GM20431 (cell line): ENCODE results near the gene WDR7.

Experiments used
- in situ Hi-C: fragments of 300-500 bp; cut with MseI, MboI; formaldehyde crosslinking; loops from one replicate; pipeline ENCODE4 v1.15.0; 2020; ENCODE audit warnings: low sequenced_read_pairs; ENCODE audit not compliant: unreplicated experiment

Gene WDR7

DNA sequence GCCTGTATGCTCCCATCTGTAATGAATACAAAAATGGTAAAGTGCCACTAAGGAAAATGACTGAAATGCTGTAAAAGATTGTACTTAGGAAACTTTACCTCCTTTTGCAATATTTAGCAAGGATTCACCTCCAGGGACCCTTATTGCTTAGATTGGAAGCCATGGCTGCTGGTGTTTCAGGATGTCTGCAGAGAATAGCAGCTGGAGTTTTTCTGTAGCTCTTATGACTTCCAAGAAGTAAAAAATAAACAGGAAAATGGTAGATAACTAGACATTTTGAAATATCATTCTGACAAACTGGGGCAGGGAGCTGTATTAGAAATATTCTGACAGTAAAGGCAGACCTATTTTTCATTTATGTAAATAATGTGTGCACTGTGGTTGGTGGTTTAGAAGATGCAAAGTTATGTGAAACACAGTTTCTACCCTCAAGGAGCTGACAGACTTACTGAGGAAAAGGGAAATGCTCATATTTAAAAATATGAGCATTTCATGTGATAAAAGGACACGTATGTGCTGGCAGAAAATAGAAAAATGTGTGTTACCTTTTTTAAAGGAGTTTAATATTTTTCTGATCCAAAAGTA lies 270.8 kb downstream of the WDR7 start:
- in situ Hi-C loops, result no loop called here

DNA sequence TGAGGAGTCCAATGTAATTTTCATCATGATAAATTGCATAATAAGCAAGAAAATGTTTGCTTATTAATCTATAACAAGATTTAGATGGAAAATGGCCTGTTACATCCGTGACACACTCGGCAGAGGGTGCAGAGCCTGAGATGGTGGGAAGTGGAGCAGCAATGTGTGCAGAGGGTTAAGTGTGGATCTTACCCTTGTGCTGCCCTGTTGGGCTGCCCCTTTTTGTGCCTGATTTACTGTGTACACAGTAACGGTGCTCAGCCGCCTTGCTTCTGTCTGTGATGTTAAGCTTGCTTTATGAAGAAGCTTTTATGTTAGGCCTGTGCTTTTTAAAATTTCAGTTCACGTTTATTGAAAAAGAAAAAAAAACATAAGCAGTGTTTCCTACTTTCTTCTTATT lies 275.6 kb downstream of the WDR7 start:
- in situ Hi-C loops, result no loop called here

DNA sequence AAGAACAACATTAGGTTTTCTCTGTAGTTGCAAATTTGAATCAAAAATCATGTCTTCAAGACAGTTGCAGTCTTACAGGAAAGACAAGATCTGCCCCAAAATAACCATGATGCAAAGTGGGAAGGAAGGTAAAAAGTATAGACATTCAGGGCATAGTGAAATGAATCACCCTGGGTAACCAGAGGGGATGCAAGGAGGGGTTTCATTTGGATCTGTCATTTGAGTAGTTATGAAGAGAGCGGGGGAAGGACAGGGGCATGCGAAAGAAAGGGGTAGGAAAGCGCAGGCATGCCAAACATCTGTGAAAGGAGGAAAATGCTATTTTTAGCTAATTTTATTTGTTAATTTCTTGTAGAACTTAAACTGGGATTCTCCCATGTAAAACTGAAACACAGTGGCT lies 276.6 kb downstream of the WDR7 start:
- in situ Hi-C loops, result no loop called here

DNA sequence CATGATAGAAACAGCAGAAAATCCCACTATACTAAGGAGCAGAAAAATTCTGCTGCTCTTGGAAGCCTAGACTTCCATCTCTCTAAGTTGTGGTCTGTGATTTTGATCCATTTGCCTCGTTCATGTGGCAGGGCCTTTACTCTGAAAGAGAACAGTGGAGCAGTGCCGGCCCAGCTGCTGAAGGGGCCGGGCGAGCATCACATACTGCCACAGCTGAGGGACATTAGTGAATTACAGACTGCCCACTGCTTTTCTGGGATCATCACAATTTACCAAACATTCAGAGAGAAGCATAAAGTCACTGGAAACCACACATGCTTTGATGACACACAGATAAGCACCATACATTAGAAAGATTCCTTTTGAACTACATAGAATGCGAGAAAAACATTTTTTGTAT lies 278.7 kb downstream of the WDR7 start:
- in situ Hi-C loops, result no loop called here

DNA sequence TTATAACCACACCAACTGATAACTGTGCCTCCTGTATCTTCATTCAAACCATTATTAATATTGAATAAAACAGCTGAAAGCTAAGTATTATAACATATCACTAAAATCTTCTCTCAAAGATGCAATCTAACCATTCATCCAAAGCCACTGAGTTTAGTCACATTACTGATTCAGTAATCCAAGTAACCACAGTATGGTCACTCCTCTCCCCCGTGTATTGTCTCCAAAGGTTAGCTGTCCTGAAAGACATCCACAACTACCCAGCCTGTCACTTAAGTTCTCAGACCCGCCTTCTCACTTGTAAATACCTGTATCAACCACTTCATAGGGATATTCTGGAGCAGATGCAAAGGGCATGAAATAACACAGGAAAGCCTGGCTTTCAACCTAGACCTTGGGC lies 282.3 kb downstream of the WDR7 start:
- in situ Hi-C loops, result no loop called here

DNA sequence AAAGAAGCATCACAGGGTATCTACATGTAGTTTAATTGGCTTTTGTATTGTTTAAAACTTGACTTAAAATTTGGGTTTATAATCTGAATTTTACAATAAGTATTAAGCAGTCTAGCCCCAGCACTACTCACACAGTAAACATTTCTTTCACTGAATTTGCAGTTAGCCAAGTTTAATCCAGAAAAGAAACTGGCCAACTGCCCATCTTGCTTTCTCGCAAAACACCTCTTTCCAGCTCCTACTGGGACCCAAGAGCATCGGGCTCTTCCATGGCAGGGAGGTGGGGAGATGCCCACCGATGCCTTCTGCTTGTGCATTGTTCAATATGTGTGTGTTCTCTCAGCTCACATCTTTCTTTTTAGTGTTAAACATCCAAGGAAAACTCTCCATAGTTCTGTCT lies 283.0 kb downstream of the WDR7 start:
- in situ Hi-C loops, result no loop called here

DNA sequence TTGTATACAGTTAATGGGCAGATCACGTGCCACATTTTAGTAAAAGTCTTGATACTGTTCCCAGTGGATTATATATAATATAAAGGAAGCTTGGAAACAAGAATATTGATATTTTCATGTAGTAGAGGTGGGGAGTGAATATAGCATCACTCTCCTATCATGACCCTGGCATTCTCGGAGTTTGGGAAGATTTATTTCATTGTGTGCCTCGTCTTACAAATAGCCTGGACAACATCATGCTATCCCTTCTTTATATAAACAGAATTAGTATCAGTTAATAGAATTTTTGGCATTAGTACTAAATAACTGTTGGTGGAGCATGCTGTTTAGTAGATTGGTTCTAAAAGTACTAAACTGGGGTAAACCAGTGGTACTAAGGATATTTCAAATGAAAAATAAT lies 283.7 kb downstream of the WDR7 start:
- in situ Hi-C loops, result no loop called here

DNA sequence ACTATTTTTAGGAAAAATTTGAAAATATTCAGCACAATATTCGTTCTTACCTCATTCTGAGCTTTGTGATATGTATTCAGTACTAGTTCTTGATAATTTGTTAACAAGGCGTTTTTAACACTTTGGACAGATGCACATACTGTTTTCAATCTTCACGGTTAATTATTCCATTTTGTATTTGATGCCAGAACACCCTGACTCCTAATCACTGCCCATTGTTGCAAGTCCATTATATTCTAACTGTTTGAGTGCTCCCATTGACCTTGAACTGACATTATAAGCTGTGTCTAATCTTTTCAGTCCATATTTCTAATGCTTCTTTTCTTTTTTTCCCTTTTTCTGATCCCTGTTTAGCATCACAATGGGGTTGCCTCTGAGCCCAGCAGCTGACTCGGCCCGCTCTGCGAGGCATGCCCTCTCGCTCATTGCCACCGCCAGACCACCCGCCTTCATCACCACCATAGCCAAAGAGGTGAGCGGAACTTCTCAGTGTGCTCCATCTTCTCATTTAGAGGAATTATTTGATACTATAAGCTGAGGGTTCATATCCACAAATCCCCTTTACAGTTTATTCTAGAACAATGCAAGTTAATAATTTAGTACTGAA lies 284.4 kb downstream of the WDR7 start:
- in situ Hi-C loops, result no loop called here

DNA sequence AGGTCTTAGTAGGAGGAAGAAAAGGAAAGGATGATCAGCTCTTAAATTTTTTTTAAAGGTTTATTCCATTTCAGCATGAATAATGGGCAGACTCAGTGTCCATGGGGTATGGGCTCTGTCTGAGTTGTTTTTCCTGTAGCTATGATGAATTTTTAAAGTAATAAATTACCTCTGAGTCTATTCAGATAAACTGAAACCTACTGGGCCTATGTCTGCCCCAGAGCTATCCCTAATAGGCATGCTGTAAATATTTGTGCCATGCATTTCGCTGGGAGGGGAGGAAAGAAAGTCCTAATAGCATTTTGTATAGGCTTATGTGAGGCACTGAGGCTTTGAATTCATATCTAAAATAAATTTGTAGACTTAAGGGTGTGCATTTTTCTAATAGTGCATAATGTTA lies 285.3 kb downstream of the WDR7 start:
- in situ Hi-C loops, result no loop called here

DNA sequence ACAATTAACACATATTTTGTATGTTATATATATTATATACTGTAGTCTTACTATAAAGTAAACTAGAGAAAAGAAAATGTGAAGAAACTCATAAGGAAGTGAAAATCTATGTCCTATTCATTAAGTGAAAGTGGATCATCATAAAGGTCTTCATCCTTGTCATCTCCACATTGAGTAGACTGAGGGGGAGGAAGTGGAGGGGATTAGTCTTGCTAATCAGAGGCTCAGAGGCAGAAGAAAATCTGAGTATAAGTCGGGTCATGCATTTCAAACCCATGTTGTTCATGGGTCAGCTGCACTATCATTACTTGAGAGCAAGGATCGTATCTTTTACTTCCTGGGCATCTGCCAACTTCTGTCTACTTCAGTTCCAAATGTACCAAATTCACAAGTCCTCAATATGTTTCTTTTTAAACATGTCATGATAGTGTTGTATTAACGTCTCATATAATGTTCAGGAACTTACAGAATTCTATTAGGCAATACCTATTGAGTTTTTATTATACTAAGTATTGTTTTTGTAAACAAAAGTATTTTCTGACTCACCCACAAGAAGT lies 286.8 kb downstream of the WDR7 start:
- in situ Hi-C loops, result no loop called here

DNA sequence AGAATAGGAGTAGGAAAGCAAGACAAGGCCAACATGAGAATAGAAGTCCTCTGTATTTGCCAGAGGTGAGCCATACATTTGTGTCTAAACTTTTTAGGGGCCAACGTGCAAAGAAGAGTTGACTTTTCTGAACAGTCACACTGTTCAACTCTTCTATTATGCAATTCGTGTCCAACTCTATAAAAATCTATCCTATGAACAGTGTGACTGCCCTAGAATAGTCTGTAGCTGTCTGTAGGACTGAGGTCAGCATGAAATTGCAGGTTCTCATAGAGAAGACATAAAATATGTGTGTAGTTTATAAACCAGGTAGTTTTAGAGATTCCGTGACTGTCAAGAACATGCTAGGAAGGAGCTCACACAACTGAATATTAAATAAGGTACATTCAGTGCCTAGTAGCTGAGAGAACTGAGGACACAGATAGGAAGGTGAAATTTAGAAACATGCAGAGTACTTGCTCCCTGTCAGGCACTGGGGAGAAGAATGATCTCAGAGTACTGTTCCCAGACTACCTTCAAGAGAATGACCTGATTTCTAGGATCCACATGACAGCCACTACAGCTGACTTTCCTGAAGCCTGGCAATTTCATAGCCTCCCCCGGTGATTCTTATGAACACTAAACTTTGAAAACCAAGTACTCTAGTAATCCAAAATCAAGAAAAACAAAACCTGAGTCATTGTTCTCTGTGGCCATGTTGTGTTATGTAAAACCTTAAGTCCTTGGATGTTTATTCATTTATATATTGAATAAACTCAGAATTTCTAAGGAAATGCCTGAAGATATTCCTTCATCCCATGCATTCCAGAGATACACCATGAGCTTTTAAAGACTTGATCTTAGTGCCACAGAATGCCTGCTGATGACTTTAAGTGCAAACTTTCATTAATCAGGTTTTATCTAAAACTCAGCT lies 294.3 kb downstream of the WDR7 start:
- in situ Hi-C loops, result no loop called here

DNA sequence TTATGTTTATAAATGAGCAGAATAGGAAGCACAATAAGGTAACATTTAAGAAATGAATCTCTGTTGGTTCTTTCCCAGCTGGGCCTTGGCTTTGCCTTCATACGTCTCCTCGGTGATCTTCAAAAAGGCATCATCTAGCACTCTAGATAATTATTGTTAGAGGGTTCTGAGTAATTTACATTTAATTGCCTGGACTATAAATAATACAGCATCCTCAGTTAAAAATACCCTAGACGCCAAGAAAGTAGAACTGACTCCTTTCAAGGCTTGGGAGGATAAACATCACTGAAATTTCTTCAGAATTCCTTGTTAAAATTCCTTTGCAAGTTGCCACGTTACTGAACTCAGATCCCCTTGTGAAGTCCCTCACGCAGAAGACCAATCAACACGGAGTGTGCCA lies 296.1 kb downstream of the WDR7 start:
- in situ Hi-C loops, result no loop called here

DNA sequence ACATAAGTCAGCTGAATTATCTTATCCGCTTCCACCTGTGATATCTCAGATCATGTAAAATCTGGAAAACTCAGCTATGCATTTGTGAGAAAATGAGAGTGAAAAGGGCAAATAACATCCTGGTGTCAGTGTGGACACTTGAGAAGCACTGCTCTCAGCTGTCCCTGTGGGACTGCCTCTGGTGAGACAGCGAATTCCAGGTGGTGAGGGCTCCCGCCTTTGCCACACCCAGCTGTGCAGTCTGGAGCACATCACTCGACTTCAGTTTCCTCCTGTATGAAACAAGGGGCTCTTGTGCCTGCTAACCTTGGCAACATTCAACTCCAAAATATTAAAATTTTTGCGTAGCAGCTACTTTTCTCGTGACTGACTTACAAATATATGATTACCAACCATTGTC lies 300.9 kb downstream of the WDR7 start:
- in situ Hi-C loops, result no loop called here

DNA sequence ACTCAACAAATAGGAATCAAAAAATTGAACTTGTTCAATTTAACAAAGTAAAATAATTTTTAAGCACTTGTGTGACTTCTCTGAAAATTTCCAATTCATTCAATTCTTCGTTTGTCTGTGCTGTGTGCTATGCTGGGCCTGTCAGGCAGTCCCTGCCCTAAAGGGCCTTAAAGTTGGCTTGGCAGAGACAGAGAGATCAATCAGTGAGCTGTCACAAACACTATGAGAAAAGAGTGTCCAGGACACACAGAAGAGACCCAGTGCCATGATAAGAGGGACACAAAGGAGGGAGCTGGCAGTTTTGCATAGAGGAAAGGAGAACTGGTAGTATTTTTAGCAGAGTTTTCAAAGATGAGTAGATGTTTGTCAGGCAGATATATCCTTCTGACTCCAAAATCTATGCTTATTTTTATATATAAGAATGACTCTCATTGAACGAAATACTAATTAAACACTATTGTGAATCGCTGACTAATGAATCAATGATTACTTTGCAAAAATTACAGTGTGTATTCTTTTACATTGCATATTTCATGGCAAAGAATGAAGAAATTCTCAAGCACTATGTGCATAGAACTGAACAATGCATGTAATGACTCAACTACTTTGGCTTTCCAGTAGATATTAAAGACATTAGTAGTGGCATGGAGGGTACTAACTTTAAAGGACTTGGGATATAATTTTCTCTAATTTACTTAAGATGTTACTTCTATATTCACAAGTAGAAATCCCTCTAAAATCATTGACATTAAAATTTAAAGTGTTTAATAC lies 302.5 kb downstream of the WDR7 start:
- in situ Hi-C loops, result no loop called here

DNA sequence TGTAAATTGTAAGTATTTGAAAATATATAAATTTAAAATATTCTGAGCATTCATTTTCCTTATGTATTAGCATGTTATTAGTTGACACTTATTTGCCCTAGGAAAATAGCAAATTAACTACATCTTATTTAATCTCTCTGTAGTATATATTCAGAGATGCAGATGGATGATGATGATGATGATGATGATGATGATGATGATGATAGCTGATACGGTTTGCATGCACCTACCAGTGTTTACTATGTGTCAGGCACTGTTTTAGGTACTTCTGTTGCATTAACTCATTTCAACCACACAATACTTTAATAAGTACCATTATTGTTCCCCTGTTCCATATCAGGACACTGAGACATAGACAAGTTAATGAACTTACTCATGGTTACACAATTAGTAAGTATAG lies 304.3 kb downstream of the WDR7 start:
- in situ Hi-C loops, result no loop called here

DNA sequence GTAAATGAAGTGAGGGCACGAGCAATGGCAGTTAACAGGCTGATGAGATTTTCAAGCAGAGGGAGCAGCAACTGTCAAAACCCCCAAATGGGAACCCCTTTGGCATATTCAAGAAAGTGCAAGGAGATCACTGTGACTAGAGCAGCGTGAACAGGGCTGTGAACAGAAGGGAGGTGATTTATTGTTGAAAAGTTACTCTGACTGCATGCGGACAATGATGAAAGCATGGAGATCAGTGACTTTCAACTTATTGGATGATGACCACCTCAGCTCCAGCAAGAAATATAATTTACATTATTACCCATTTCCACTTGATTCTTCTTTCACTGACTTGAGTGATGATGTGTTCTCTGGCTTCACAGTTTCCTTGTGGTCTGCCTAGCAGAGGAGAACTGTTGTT lies 308.0 kb downstream of the WDR7 start:
- in situ Hi-C loops, result no loop called here

DNA sequence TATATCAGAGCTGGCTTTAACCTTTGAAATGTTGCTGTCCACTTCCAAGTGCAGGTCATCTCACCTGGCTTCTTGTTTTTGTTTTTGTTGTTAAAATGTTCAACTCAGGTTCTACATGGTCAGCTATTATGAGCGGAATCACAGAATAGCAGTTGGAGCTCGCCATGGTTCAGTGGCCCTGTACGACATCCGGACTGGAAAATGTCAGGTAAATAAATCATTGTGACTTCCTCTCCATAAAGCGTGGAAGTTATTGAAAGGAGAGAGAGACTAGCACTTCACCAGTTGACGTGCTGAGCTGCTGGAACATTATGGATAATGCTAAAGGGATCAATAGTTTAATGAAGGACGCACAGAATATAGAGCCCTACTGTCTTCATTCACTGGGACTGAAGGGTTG lies 311.2 kb downstream of the WDR7 start:
- in situ Hi-C loops, result no loop called here

DNA sequence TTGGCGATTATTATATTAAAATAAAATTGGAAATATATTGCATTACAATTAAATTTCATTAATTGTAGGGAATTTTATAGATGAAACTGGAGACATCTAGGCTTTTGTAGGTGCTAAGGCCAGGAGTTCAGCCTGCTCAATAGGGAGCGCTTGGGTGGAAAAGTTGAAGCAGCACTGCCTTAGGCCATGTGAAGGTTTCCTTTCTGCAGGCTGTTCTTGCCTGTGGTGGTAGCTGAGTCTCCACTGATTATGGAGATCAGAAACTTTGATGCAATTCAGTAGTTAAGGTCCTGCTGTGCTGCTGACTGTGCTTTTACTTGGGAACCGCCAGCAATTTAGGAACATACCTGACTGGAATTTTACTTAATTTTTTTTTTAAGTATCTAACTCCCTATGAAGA lies 315.9 kb downstream of the WDR7 start:
- in situ Hi-C loops, result no loop called here

DNA sequence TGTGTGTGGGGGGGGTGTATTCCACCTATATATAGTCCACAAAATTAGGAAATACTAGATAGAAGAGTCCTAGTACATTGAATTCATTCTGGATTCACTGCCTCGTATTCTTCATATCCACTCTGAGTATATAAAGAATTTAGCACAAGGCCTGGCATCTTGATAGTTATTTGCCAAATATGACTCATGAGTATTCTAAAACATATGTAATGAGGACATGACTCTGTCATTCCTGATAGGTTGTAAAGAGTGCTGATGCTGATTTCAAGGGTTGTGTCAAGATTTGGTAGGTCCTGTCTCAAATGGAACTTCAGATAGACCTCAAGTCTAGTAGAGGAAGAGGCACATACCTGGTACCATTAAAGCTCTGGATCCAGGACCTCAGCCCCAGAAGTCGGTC lies 322.3 kb downstream of the WDR7 start:
- in situ Hi-C loops, result no loop called here

DNA sequence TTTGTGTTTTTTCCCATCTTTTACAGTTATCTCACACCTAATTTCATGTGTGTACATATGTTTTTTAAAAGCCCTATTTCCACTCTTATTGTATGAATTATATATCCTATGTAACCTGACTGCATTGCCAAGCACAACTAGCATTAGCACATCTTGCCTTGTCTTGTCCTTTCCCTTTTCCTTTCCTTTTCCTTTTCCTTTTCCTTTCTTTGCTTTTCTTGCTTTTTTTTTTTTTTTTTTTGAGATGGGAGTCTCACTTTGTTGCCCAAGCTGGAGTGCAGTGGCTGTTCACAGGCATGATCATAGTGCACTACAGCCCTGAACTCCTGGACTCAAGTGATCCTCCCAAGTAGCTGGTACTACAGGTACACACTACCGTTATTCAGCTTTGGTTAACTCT lies 323.0 kb downstream of the WDR7 start:
- in situ Hi-C loops, result no loop called here
